ENCODE data around the gene CAST. TPM values are rescaled to one million over a fixed set of nuclear protein-coding genes. Genes with fewer than 3 reads are reported as not detected.

CAST gene
- total RNA-seq, 2 donors from 2014 or later: 278 to 312 TPM

DNA sequence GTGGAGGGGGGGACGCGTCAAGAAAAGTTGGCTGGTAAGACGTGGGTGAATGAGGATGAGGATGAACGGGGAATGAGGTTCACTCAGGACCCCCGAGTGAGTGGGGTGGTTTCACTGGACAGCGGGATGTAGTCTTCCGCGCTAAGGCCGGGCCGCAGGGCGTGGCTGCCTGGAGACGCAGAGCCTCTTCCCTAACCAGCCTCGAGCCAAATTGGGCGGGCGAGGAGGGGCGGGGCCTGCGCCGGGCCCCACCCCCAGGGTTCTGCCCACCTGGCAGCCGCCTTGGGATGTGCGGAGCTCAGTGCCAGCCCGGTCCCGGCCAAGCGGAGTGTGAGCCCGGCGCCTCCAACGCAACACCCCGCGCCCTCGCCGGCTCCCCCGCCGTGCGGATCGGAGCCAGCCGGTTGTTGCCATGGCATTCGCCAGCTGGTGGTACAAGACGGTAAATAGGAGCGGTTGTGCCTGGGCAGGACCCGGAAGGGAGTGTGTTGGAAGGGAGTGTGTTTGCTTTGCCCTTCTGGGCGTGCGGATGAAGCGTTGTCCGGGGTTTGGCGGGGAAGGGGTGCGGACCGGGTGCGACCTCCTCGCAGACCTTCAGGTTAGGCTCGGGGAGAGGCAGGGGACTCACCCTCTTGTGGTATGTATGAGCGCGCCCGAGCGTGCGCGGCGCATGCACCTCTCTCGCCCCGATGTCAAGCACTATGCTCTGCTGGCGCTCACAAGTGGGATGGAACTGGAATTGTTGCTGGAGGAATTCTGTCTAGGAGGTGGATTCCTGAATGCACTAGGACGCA is 746 bp downstream of the CAST start:
- DNase-seq (ENCODE audit: low spot score): peak; percentile 98
- intact Hi-C loops (cut with DNase I): no loop called here

DNA sequence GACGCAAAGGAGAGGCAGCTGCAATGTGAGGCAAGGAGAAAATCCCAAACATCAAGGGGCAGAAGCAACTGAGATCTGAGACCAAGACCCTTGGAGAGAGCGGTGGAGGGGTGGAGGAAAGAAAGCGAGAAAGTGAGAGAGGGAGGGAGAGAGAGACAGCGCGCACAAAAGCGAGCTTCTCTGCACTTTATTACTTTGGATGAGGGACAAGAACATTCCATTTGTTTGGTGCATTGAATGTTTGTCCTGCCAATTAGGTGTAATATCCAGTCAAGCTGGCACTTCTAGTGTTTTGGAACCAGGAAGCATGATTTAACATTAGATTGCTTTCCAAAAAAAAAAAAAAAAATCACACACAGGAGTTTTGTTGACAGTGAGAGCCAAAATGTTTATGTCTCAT is 1.4 kb downstream of the CAST start:
- intact Hi-C loops (cut with DNase I): no loop called here
- no peak for DNase-seq (ENCODE audit: low spot score)

DNA sequence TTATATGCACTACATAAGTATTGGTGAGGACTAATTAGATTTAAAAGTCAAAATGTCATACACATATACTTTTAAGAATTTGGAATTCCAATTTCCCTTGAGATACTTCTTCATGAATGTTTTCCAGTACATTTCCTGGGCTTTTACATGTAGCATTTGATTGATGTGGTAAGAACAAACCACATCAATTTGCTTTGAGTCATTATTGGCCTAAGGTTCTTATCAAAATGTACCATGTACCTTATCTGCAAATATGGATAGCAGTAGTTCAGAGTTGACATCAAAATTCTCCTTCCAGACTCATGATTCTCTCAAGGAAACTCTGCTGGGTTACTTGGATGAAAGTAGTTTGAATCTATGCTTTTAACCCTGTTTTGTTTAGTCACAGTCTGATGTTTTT is 2.5 kb downstream of the CAST start:
- no peak for DNase-seq (ENCODE audit: low spot score)
- intact Hi-C loops (cut with DNase I): no loop called here

DNA sequence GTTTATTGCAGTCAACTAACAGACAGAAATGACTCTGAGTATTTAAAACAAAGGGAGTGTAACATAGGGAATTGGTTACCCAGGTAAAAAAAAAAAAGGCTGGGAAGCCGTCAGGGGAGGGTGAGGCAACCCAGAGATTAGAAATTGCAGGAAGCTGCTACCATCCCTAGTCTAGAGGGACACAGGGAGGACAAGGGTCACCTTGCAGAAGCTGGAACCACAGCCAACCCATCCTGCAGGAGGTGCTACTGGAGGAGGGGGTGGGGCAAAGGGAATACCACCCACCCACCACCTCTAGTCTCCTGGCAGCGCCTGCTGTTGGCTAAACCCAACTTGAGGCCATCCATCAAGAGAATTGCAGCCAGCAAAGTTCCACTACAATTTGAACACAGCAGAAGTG is 6.5 kb downstream of the CAST start:
- intact Hi-C loops (cut with DNase I): no loop called here
- no peak for DNase-seq (ENCODE audit: low spot score)

DNA sequence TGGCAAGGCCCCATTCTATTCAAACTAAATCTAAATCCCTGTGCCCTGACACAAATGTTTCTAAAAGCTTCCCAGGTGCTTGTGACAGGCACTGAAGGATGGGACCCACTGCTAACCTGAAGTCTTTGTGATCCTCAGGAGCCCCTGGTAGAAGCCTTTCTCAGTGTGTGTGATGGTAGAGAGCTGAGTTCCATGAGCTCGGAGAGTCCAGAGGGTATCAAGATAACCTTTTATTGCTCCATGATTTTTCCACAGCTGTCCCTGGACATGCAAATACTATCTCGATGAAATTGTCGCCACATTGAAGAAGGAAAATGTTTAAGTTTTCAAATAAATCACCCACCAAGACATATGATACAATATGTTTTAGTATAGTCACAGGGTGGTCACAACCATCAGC is 7.7 kb downstream of the CAST start:
- intact Hi-C loops (cut with DNase I): loop anchor here in 1 of 2 donors (1.0 kb wide), 1 partner anchor 10 kb away; no protein-coding TSS in a partner anchor
- no peak for DNase-seq (ENCODE audit: low spot score)

DNA sequence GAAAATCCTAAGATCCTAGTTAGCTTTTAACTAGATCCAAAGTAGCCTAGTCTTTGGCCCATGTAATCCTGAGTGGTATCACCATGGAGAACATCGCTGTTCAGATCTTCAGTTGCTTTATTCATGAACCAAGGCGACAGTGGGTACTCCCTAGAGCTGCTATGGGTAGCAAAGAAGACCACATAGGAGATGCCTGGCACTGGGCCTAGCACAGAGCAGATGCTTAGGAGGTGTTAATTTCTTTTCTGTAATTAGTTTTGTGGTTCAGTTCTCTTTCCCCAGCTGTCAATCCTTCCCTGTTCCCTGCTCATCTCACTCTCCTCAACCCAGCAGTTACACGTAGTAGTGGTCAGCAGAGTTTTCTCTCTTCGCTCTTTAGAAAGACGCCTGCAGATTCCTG is 9.3 kb downstream of the CAST start:
- intact Hi-C loops (cut with DNase I): no loop called here

DNA sequence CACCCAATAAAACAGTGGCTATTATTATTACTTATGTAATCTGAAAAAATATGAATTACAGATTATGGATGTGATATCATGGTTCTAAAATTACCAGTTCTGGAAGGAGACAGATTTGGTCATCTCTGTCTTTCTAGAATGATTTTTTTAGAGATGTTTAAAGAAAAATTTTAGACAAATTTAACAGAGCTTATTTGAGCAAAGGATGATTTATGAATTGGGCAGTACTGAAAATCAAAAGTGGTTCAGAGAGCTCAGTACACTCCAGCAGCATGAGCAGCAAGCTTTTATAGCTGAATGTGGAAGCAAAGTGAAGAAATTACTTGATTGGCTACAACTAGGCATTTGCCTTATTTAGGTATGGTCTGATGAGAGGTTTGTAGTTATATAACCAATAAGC is 11.0 kb downstream of the CAST start:
- DNase-seq (ENCODE audit: low spot score): no peak
- intact Hi-C loops (cut with DNase I): no loop called here

More for the DNA sequence above, 9.3 kb downstream of the CAST start:
- DNase-seq (ENCODE audit: low spot score): no peak

DNA sequence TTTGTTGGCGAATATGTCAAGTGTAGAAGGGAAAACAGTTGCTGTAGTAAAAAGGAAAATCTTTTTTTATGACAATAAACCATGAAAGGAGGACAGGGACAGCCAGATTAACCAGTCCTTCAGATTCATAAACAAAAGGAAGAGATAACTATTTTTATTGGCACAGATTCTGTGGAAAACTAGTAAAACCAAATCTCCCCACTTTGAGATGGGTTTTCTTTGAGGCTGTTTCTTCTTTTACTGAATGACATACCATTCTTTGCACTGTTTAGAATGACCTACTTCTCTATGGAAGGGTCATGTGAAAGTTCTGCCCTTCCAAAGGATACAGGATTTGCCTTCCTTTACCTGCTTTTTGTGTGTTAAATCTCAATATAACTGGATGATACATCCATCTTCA is 13.7 kb downstream of the CAST start:
- no peak for DNase-seq (ENCODE audit: low spot score)
- intact Hi-C loops (cut with DNase I): no loop called here

DNA sequence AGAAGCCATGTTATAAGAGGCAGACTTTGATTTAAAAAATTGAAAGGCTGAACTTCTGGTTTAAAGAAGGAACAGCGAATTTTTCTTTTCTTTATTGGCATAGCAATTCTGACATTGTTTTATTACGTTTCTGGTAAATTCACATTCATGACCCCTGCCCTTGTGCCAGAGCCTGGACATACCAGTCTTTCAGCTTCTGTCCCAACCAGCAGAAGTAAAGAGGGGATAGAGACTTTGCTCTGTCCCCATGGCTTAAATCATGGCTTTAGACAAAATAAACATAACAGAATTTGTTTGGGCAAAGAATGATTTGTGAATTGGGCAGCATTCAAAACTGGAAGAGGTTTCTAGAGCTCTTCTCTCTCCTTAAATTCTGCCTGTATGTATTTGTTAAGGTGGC is 15.3 kb downstream of the CAST start:
- intact Hi-C loops (cut with DNase I): no loop called here
- DNase-seq (ENCODE audit: low spot score): no peak

DNA sequence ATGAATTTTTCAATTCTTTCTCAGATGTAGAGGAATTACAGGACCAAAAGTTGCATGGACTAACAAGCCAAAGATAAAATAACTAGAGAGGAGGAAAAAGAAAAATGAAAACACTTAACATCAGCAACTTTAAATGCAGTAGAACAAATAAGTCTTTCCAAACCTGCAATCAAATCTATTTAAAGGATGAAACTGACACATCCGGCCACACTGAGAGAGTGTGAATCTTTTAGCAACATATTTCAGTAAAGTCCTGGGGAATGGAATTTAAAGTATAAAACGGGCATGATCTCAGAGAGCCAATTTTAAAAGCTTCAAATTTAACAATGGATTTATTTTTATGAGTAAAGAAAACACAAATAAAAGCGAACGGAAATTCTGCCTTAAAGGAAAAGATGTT is 17.1 kb downstream of the CAST start:
- intact Hi-C loops (cut with DNase I): no loop called here
- DNase-seq (ENCODE audit: low spot score): no peak

DNA sequence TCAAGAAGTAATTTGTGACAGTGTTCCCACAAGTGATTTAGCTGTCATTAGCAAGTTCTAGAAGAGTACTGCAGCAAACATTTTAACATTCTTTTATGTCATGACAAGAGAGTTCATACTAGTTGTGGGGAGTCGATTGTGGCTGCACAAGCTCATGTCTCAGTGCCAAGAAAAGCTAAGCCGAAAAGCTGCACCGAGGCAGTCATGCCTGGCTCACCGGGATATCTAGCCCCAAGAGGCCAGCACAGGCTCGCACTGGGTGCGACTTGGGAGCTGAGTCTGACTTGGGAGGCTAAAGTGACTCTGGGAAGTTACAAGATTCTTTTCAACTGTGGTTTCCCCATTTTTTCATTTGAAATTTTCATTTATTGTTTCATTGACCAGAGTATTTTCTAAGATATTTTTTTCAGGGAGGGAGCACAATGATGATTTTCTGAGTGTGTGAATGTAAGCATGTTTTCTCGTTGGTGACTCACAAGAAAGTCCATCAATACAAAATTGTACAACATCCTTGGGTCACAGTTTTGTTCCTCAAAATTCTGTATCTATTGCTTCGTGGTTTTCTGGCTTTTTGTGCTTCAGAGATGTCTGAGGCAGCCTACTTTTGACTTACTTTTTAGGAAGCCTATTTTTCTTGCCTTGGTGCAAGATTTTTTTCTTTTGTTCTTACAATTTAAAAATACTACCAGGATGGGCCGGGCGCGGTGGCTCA is 18.7 kb downstream of the CAST start:
- intact Hi-C loops (cut with DNase I): loop anchor here in 1 of 2 donors (1.0 kb wide), 1 partner anchor 11 kb away; no protein-coding TSS in a partner anchor
- DNase-seq (ENCODE audit: low spot score): no peak

DNA sequence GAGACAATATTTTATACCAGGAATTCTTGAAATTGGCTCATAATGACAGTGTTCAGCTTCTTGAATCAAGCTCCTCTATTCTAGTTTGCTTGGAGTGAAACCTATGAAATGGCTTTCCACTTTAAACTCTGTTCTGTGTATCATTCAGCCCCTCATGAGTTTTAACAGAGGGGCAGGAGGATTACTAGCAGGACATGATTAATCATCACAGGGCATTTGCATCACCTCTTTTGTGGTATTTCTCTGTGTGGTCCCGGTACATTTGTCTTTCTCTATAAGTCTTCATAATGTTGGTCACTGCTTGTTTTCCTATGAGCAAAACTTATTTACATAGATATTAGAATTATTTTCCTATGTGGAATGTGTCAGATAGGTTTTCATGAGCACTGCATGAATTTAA is 21.2 kb downstream of the CAST start:
- no peak for DNase-seq (ENCODE audit: low spot score)
- intact Hi-C loops (cut with DNase I): no loop called here

DNA sequence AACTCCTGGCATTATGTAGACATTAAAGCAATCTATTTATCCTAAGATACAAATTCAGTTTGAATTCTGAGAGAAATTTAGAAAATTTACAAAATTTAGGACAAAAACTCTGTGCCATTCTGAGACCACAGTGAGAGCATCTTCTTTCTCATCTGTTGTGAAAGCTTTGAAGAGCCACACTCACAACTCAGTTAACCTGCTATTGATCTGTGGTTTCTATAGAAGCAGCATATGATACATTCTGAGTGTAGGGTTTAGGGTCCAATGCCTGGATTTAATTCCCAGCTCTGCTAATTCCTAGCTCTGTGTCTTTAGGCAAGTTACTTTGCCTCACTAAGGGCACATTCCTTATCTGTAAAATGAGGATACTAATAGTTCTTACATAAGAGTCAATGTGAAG is 21.6 kb downstream of the CAST start:
- DNase-seq (ENCODE audit: low spot score): no peak
- intact Hi-C loops (cut with DNase I): no loop called here

DNA sequence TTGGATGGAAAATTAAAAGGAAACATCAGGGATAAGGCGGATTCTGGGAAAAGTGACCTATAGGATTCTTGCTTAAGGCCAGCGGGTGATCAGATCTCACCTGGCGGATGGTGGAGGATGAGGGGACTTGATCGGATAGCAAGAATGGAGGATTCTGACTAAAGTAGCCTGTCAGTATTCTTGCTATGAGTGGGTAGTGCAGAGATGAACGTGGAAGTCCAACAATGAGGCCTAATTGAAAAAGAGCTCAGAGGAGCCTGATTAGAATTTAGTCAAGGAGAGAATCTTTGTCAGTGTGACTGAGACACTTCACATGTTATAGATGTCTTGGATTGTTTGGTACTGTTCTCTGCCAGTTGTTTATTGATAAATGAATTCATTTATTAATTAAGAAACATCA is 24.9 kb downstream of the CAST start:
- no peak for DNase-seq (ENCODE audit: low spot score)
- intact Hi-C loops (cut with DNase I): no loop called here

DNA sequence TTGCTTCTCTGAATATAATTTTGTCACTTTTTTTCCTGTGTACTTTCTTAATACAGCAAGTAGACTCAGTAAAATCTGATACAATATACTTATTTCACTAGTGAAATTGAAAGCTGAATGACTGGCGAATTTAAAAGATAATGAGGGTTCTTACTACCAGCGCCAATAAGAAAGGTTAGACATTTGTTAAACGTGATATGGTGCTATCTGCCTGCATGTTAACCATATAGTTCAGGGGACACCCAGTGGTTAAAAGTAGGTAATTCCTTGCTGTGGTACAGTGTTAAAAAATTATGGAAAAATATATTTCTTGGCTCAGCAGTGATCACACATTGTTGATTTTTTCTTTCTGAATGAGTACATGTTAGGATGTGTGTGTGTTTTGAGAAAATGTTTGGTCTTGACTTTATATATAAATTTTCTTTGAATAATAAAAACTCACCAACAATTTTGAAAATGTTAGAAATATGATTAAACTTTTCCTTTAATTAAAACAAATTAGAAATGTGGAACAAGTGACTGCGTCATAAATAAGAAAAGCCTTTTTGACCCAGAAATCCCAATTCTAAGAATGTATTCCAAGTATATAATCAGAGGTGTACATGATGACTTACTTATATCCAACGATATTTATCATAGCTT is 25.8 kb downstream of the CAST start:
- no peak for DNase-seq (ENCODE audit: low spot score)
- intact Hi-C loops (cut with DNase I): no loop called here

DNA sequence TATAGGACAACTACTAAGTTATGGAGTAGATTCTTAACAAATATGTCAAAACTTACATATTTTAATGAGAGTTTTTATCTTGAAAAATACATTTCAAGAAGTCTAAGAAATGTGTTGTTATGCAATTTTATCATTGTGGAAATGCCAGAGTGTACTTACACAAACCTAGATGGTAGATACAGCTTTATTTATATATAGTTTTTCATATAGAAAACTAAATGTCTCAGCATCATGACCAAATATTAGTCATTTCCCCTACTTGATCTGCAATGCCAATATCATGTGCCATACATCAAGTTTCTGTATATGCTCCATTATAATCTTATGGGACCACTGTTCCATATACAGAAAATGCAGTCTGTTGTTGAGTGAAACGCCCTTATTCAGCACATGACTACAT is 28.7 kb downstream of the CAST start:
- intact Hi-C loops (cut with DNase I): no loop called here

DNA sequence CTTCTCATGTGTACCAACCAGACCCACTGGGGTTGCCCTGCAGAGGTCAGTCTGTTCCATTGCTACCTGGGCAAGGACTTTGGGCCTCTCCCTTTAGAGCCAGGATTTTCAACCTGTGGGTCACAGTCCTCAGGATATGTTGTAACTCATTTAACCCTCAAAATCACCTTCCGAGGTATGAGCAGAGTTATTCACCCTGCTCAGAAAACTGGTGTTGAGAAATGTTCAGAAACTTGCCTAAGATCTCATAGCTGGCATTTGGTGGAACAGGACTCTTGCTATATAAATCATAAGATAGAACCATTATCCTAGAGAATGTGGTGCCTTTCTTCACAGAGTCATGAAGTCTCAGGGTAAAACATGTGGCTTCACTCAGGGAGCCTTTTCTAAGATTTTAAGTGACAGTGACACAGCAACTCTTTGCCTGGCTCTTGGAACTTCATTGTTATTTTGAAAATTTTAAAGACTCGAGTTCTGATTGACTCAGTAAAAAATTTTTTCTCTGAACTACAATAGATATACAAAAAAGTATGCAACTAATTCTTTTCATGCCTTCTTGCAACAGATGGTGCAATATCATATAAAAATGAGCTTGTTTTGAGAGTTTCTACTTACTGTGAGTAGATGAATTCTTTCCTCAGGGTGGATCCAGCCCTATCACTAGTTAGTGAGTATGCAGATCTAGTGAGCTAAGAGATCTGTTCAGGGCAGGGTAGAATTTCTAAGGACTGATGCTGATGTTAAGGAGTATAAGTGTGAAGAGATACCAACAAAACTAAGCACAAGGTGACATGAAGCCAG is 29.5 kb downstream of the CAST start:
- no peak for DNase-seq (ENCODE audit: low spot score)
- intact Hi-C loops (cut with DNase I): no loop called here

More for the DNA sequence above, 28.7 kb downstream of the CAST start:
- DNase-seq (ENCODE audit: low spot score): no peak

DNA sequence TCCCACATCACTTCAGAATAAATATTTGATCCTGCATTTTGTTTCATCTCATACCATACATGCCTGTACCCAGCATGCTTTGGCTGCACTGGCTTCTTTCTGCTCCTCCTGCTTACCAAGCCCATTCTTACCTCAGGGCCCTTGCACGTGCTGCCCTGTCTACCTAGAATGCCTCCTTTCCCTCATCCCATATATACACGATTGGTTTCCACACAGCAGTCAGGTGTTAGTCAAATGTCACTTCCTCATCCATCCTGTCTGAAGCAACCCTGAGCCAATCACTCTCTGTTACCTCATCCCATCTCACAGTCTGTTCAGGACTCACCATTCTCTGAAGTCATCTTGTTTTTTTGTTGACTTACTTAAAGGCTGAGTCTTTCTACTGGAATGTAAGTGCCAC is 30.3 kb downstream of the CAST start:
- intact Hi-C loops (cut with DNase I): no loop called here
- no peak for DNase-seq (ENCODE audit: low spot score)

DNA sequence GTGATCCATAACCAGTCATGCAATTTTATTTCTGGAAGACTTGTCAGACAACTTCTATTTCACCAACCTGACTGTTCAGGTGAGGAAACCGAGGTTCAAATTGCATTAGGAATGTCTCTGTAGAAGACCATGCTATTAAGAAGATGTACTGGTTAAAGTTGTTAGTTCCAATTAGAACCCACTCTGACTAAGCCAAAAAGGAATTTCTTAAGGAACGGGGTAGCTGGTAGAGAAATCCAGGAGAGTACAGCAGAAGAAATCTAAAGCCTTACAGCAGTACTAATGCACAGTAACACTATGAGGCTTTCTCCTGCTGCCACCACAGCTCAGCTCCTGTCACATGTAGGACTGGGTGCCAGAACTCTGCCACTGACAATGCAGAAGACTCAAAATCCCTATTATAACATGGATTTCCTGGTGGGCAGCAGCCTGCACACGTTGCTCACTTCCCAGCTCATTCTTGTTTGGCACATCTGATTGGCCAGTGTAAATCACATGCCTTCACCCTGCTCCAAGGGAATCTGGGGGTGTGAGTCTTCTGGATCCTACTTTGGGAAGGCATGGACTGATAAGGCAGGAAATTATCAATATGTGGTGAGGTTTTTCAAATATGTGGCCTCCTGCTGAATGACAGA is 37.1 kb downstream of the CAST start:
- intact Hi-C loops (cut with DNase I): loop anchor here in 1 of 2 donors (5.0 kb wide), 1 partner anchor 533 kb away; no protein-coding TSS in a partner anchor
- DNase-seq (ENCODE audit: low spot score): no peak
